Activated T-cell treated with anti-CD3 and anti-CD28 coated beads for 4 hours (primary cell): ENCODE measurements around the gene RNF41.

ENCODE experiments used
- DNase-seq: peaks from one replicate; pipeline ENCODE4 v3.0.0-alpha.2; 2020

RNF41 gene

DNA sequence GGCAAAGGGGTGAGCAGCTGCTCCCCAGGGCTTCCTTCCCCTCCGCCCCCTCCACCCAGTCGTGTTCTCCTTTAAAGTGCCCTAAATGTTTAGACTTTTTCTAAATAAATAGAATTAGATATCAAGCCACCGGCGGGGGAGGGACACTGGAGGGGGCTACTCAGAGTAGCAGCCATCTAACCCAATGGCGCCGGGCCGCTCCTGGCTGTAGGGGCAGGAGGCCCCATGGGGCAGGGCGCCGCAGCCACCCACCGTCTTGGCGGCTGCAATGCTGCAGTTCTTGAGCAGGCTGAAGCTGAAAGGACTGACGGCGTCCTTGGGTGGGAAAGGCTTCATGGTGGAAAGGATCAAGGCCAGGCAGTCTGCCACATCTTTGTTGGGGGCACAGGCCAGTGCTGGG lies 21.3 kb upstream of the RNF41 start:
- no peak for DNase-seq

DNA sequence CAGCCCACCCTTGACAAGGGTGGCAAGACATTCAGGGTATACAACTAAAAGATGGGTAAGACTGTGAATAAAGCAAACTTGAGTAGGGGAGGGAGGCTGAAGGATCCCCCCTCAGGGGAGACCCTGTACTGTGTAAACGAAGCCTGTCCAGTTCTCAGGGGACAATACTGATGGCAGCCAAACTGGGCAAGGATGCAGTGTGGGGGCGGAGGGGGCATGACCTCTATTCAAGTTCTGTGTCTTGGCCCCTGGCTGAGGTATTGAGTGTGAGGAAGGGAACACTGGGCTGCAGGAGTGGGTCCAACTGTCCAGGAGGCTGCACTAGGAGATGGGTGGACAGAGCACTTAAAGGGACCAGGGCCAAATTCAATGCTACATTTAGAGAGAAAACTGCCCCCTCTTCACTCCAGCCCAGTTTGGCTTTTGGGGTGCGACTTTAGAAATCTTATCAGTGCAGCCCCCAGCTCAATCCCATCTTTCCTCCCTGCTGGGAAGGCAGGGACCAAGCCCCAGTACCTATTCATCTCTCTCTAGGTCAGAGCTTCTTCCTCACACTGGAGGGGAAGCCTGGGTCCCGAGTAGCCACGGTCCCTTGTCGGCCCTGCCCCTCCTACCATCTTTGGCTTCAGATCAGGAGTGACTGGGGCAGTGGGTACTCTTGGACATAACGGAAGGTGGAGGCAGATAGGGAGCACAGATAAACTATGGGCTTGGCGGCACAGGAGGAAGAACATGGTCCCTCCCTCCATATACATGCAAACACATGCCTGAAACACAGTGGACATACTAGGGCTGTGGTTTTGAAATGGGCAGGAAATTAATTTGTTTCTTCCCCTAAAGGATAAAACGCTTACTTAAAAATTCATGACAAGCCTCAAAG lies 19.9 kb upstream of the RNF41 start:
- no peak for DNase-seq

DNA sequence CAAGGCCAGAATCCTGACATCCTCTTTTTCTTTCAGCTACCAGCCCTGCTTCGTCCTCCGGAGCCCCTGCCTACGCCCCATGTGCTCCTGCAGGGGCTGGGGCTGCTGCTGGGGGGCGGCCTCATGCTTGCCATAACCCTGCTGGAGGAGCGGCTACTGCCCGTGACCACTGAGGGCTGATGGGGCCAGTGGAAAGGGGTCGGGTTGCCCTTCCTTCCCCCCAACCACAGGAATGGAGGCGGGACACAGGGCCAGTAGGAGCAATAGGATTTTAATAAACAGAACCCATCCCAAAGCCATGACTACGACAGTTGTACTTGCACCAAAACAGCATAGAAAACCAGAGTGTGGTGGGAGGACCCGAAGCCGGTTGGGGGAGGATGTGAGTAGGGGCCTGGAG lies 15.8 kb upstream of the RNF41 start:
- DNase-seq: no peak

DNA sequence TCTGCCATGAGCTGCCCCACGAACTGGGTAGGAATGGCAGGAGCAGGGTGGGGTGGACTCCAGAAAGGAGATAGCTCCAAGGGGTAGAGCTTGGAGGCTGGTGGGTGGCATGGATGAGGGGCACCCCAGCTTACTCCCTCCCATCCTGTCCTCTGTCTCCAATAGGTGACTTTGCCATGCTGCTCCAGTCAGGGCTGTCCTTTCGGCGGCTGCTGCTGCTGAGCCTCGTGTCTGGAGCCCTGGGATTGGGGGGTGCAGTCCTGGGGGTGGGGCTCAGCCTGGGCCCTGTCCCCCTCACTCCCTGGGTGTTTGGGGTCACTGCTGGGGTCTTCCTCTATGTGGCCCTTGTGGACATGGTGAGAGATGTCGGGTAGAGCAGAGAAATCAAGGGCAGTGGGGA lies 15.3 kb upstream of the RNF41 start:
- no peak for DNase-seq

DNA sequence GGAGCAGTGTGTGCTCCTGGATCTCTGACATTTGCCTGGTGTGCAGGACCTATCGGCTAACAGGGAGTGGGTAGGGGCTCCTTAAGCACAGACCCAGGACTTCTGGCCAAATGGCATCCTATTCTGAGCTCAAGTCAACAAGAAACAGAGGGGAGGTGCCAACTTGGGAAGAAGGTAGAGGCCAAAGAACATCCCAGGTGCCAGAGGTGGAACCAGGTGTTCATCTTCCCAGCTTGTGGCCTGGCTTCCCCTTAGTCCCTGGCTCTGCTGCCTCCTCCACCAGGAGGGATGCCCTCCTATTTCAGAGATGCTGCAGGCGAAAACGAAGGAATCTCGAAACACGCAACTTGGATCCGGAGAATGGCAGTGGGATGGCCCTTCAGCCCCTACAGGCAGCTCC lies 14.4 kb upstream of the RNF41 start:
- DNase-seq: no peak

DNA sequence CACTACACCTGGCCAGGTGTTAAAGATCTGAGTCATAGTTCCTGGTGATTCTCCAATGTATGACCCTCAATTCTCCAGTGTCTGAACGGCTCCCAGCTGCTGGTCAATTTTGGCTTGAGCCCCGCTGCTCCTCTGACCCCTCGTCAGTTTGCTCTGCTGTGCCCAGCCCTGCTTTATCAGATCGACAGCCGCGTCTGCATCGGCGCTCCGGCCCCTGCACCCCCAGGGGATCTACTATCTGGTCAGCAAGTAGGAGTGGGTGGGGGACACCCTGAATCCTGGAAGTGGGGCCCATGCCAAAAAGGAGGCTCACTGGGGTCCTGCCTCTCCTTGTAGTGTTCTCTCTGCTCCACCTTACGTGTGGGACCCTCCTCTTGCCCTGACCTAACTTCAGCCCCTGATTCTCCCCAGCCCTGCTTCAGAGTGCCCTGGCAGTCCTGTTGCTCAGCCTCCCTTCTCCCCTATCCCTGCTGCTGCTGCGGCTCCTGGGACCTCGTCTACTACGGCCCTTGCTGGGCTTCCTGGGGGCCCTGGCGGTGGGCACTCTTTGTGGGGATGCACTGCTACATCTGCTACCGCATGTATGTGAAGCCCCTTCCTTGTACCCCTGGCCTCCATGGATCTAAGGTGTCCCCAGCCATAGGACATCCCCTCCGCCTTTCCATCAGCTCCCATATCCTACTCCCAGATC lies 13.2 kb upstream of the RNF41 start:
- no peak for DNase-seq

DNA sequence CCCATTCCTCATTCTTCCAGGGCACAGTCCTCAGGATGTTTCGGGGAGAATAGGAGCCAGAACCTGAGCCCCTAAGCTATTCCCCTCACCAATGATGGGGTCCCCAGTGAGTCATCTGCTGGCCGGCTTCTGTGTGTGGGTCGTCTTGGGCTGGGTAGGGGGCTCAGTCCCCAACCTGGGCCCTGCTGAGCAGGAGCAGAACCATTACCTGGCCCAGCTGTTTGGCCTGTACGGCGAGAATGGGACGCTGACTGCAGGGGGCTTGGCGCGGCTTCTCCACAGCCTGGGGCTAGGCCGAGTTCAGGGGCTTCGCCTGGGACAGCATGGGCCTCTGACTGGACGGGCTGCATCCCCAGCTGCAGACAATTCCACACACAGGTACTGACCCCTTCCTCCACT lies 9.5 kb upstream of the RNF41 start:
- no peak for DNase-seq

DNA sequence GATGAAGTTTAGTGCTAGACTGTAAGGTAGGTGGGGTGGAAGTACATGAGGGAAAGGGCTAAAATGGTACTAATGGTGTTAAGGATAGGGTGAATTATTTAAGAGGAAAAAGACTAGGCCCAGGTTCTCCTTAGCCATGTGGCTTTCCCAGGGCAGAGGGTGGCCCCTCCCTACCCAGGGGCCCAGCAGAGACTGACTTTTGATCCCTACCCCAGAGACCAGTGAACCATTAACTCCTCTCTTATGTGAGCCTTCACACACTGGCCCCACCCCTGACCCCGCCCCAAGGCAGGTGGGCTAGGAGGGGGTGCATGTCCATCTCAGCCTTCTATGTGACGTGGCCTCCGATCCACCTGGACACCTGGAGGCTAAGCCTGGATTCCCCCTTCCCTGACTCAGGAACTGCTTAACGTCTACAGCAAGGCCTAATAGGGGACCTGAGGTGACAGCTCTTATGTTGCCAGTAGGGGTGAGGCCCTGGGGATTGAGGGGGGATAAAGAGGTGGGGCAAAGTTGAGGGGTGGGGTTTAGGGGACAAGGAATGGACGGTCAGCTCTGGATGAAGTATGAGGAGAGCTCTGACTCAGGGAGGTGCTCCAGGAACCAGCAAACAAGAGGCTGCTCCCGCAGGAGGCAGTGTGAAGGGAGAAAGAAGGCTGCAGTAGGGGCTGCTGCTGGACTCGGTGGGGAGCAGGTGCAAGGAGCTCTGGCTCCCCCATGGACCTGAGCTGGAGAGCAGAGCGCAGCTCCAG lies 8.9 kb upstream of the RNF41 start:
- DNase-seq: no peak

DNA sequence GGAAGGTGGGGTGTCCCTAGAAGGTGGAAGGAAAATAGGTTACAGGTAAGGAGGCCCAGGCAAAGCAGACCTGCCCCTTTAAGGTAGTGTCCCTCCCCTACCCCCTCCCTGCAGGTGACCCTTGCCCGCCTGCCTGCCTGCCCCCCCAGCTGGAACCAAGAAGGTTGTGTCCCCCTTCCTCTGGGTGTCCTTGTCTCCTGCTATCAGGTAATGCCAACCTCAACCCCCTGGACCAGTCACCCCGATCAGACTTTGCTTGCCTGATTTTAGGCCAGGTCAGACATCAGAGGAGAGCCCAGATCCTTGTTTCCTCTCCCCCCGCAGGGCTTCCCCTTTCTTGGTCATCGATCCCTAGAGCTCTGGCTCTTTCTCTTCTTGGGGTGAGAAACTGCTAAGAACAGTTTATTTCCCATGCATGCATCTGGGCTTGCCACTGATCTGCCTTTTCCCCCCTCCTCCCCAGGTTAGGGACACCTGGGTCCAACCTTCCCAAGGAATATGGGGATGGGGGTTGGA lies 8.3 kb upstream of the RNF41 start, which contains the start of gene SLC39A5:
SLC39A5 (plus strand) TSS at position 136 of the 516 bp plus-strand sequence. CDS start 1,224 bp downstream, outside the sequence.
- no peak for DNase-seq

DNA sequence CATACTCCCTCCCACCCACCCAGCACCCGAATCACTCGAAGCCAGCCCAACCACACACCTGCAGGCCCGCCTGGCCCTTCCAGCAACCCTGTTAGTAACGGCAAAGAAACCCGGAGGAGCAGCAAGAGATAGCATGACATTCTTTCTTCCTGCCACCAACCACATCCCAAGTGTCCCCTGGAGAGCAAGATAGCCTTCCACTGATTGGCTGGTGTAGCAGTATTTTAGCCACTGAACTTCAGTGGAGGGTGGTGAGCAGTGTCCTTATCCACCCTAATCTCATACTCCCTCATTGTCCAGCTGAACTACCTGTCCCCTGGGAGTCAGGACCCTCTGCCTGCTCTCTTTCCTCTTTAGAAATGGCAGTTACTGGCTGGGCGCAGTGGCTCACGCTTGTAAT lies 7.4 kb upstream of the RNF41 start:
- no peak for DNase-seq

DNA sequence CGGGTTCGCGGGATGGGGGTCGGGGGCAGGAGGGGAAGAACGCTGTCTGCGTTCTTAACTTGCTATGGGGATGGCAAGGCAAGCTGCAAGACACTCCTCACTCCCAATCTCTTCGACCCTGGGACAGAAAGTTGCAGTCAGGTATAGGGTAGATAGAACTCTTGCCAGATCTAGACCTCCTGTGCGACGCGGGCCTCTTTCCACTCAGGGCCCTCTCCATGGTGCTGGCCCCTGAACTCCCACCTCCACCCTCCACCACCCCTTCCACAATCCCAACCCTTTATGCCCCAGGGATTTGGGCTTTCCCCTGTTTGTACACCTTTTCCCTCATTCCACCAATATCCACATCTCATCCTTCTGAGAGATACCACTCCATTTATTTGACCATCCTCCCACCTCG lies 3.2 kb upstream of the RNF41 start:
- no peak for DNase-seq

DNA sequence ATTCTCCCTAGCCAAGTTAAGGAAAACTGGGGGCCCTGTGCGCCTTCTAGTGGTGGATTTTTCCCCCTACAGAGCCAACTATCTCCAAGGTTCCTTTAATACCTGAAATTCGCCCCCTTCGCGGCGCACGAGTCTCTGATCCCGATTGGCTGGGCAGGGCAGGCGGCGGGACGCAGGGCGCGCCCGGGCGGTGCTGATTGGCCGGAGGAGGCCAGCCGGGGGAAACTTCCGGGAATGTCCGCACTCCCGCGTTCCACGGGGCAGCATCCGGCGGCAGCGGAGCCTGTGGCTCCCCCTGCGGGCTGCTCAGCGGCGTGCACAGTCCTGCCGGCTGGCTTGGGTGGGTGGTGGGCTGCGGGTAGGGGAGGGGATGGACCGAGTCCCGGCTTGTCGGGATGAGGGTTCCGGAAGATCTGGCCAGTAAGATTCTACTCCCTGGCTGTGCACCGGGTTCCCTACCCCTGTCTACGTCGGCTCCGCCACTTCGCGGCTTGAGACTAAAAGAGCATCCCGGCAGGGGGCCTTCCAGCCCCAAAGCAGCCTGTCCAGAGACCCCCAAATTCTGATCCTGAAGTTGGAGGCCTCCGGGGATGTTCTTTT lies 2.5 kb upstream of the RNF41 start, which contains the start of gene NABP2:
NABP2 (plus strand) TSS at position 241 of the 600 bp plus-strand sequence. CDS start 515 bp downstream, outside the sequence.
- peak; percentile 75 for DNase-seq

DNA sequence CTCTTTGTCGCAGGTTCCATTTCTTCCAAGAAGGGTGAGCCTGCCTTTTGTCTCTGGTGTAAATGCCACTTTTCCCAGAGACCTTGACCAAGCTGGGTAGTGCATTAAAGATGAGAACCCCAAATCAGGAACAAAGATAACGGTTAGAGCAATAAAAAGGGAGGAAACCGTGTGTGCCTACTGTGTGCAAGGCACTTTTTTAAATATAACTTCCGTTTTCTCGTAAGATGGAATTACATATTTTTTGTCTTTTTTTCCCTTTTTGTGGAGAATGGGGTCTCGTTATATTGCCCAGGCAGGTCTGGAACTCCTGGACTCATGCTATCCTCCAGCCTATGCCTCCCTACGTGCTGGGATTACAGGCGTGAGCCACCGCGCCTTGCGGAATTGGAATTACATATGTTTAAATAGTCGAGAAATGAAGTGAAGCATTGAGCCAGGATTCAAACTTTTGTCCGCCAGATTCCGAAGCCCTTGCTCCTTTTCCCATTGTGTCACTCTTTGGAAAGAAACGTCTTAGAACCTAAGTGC lies 1.9 kb upstream of the RNF41 start:
- no peak for DNase-seq

DNA sequence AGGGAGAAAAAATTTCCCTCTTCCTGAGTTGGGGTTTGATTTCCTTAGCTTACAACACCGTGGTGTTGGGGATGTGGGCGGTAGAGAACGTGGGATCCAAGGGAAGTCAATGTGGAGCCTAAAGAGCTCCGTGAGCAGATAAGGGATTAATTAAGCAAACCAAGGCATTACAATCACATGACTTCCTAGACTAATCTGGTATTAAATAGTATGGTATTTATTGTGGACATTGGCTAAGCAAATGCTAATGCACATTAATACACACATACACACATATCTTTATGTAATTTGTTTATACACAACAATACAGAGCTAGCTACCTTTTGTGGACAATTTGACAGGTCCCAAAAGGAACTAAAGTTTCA lies 791 bp upstream of the RNF41 start:
- no peak for DNase-seq

DNA sequence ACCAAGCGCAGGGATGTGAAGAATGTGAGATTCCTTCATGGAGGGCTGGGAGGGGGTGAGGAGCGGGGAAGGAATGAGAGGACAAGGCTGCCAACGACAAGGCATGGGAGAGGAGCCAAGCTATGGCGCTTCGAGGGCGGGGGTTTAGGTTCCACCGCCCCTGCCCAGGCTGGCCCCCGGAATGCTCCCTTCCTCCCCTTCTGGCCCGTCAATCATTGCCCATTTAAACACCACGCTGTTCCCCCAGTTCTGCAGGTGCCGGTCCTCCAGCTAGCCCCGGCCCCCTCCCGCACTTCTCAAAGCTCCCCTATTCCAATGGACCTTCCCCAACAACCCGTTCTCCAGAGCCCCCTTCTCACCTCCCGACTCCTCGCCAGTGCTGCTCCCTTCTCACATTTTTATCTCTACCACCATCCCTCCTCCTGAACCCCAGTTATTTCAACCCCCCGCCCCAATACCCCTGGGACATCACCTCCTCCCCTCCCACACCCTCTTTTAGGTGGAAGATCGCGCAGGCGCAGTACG lies 428 bp downstream of the RNF41 start:
- DNase-seq: no peak

DNA sequence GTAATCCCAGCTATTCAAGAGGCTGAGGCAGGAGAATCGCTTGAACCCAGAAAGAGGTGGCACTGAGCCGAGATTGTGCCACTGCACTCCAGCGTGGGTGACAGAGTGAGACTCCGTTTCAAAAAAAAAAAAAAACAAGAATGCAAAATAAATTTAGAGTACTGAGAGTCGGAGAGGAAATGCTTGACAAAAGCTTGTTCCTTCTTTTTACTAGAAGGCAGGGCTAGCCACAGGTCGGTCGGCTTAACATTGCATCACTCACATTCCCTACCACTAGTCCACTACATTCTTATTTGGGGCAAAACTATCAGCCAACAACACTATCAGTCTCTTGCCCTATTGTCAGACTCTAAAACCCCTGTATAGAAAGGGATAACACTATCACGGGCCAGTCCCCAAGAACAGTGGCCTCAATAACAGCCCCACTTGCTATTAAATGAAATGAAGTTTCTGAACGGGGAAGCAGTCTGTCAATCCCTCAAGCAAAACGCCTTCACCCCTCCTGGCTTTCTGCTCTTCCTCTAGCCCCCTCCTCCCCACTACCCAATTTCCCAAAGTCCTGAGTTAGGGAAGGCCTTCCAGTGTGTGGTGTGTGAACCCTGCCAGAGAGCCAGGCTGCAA lies 1.0 kb downstream of the RNF41 start:
- DNase-seq: no peak

DNA sequence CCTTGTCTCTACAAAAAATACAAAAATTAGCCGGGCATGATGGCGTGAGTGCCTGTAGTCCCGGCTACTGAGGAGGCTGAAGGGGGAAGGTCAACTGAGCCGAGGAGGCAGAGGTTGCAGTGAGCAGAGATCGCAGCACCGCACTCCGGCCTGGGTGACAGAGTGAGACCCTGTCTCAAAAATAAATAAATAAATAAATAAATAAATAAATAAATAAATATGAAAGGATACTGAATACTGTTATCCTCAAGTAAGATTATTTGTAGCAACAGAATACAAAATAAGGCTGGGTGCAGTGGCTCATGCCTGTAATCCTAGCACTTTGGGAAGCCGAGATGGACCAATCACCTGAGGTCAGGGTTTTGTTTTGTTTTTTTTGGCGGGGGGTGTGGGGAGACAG lies 1.9 kb downstream of the RNF41 start:
- DNase-seq: no peak

DNA sequence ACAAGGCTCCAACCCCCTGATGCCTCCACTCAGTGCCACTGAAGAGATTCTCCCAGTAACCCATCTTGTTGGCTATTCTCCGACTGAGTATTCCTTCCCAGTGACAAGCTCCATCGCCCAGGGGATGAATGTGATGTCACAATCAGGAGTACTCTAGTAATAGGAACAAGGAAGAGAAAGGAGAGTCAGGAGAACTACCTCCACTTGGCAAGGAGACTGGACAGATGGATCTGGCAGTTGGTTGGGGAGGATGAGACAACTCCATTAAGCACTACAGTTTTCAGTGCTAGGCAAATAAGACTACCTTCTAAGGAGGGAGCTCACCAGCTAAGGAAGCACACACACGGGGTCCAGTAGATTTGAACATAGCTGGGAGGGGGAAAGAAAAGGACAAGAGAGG lies 5.3 kb downstream of the RNF41 start:
- DNase-seq: no peak

DNA sequence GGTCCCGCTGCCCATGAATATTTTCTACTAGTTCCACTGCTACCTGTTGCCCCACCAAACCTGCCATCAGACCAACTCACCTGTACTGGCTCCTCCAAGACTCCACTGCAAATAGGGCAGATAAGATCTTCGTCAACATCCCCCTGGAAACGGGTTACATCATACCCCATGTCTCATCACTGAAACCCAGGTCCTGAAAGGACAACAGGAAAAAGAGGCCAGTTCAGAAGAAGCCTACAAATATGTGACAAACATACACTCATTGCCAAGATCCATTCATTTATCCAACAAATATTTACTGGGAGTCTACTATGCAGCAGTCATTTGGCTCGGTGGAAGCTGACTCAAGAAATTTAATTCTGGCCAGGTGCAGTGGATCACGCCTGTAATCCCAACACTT lies 7.8 kb downstream of the RNF41 start:
- DNase-seq: no peak

DNA sequence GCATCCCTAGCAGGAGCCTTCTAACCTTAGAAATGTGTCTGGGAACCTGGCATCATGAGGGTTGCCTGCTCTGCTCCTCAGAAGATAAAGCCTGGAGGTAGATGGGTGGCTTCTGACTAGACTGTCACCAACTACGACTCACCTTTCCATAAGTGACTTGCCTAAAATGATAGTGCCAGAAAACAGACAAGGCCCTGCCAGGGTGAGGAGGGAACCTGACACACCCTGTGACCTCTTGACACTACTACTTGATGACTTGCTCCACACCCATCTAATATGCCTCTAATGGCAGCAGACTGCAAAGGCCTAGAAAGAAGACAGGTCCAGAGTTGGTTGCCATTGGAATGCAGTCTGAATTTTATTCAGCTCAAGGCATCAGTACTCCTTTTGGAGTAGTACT lies 9.4 kb downstream of the RNF41 start:
- DNase-seq: no peak

DNA sequence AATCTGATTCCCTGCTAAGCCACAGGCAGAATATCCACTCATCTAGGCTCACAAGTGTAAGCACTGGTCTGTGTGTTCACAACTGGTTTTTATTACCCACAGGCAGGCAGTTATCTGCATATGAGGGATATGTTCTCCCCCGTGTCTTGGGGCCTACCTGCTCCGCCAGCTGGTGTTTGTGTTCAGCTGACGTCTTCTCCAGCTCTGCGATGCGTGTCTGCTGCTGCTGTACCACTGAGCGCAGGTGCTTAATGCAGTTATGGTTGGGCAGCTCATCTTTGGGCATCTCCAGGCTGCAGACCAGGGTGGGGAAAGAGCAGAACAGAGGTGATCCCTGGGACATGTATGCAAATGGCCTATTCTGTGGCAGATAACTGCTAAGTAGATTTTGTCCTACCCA lies 13.7 kb downstream of the RNF41 start:
- DNase-seq: no peak
